ENCODE results near the gene MRPL23.

Gene MRPL23

GRCh38 chr11:1994121-1994520 is 47.0 kb downstream of the MRPL23 start:
- Mint-ChIP-seq H3K4me1 (ENCODE audit: low read depth) (no peaks in the 10 kb centered on the region), H3K9me3 (no peaks in the 10 kb centered on the region), H3K4me3 (no peak overlapping the region), H3K27me3 (ENCODE audit: low read depth) (no peaks in the 10 kb centered on the region), H3K36me3 (ENCODE audit: low read depth) (no peaks in the 10 kb centered on the region), H3K27ac (no peak overlapping the region)
- no peak for DNase-seq (ENCODE audit: low spot score)

- H3K4me1 Mint-ChIP-seq (ENCODE audit: low read depth) = no peaks in the 10 kb centered on the region
- H3K4me3 Mint-ChIP-seq = no peak within 1 kb of the TSS
- no peak within 1 kb of the TSS for H3K27ac Mint-ChIP-seq
- no peaks in the 10 kb centered on the region for H3K27me3 Mint-ChIP-seq (ENCODE audit: low read depth)
- no peaks in the 10 kb centered on the region for H3K36me3 Mint-ChIP-seq (ENCODE audit: low read depth)
- no peaks in the 10 kb centered on the region for H3K9me3 Mint-ChIP-seq
- no peak for DNase-seq (ENCODE audit: low spot score)
Observed at GRCh38 chr11:1997755-1998154, 50.6 kb downstream of the MRPL23 start, which contains the start of gene H19. Gene H19, minus strand, starts transcription at chr11:1997842.

GRCh38 chr11:1998290-1998689 is 51.2 kb downstream of the MRPL23 start:
- DNase-seq (ENCODE audit: low spot score) = no peak
- no peaks in the 10 kb centered on the region for H3K9me3 Mint-ChIP-seq
- no peaks in the 10 kb centered on the region for H3K4me1 Mint-ChIP-seq (ENCODE audit: low read depth)

GRCh38 chr11:1998861-1999260 is 51.7 kb downstream of the MRPL23 start:
- no peaks in the 10 kb centered on the region for H3K27me3 Mint-ChIP-seq (ENCODE audit: low read depth)
- no peak overlapping the region for H3K27ac Mint-ChIP-seq
- H3K9me3 Mint-ChIP-seq = no peaks in the 10 kb centered on the region

More at GRCh38 chr11:1998290-1998689, 51.2 kb downstream of the MRPL23 start:
- H3K36me3 Mint-ChIP-seq (ENCODE audit: low read depth) = no peaks in the 10 kb centered on the region
- H3K27me3 Mint-ChIP-seq (ENCODE audit: low read depth) = no peaks in the 10 kb centered on the region
- H3K4me3 Mint-ChIP-seq = no peak overlapping the region
- no peak overlapping the region for H3K27ac Mint-ChIP-seq

GRCh38 chr11:2002042-2002776 is 55.1 kb downstream of the MRPL23 start:
- no peaks in the 10 kb centered on the region for H3K36me3 Mint-ChIP-seq (ENCODE audit: low read depth)
- no peak overlapping the region for H3K27ac Mint-ChIP-seq
- no peaks in the 10 kb centered on the region for H3K9me3 Mint-ChIP-seq
- DNase-seq (ENCODE audit: low spot score) = no peak
- H3K4me3 Mint-ChIP-seq = no peak overlapping the region
- H3K4me1 Mint-ChIP-seq (ENCODE audit: low read depth) = no peaks in the 10 kb centered on the region
- no peaks in the 10 kb centered on the region for H3K27me3 Mint-ChIP-seq (ENCODE audit: low read depth)

More at GRCh38 chr11:1998861-1999260, 51.7 kb downstream of the MRPL23 start:
- Mint-ChIP-seq H3K4me3 (no peak overlapping the region), H3K36me3 (ENCODE audit: low read depth) (no peaks in the 10 kb centered on the region), H3K4me1 (ENCODE audit: low read depth) (no peaks in the 10 kb centered on the region)
- no peak for DNase-seq (ENCODE audit: low spot score)

- DNase-seq (ENCODE audit: low spot score) = no peak
- Mint-ChIP-seq H3K36me3 (ENCODE audit: low read depth) (no peaks in the 10 kb centered on the region), H3K9me3 (no peaks in the 10 kb centered on the region), H3K4me1 (ENCODE audit: low read depth) (no peaks in the 10 kb centered on the region), H3K4me3 (no peak overlapping the region), H3K27ac (no peak overlapping the region), H3K27me3 (ENCODE audit: low read depth) (no peaks in the 10 kb centered on the region)
Observed at GRCh38 chr11:2002807-2003206, 55.7 kb downstream of the MRPL23 start.

- Mint-ChIP-seq H3K27ac (no peak overlapping the region), H3K27me3 (ENCODE audit: low read depth) (no peaks in the 10 kb centered on the region), H3K4me1 (ENCODE audit: low read depth) (no peaks in the 10 kb centered on the region), H3K36me3 (ENCODE audit: low read depth) (no peaks in the 10 kb centered on the region), H3K9me3 (no peaks in the 10 kb centered on the region), H3K4me3 (no peak overlapping the region)
- DNase-seq (ENCODE audit: low spot score) = no peak
Observed at GRCh38 chr11:2004466-2004865, 57.3 kb downstream of the MRPL23 start.
